HEK293 (cell line): ENCODE measurements around the gene C14orf119.

Experiments used
- CTCF ChIA-PET: fragments of 350-600 bp; formaldehyde crosslinking; extraction: SDS; loops from one replicate; lab custom pipeline; 2021; ENCODE audit warnings: antibody characterized with exemption; lab: Yijun Ruan, JAX
- POLR2A ChIA-PET: fragments of 300-600 bp; formaldehyde crosslinking; extraction: SDS; loops from one replicate; lab custom pipeline; 2020; ENCODE audit warnings: antibody characterized with exemption, inconsistent platforms; lab: Yijun Ruan, JAX
- H3K27ac ChIP-seq: fragments of 200-500 bp; sonication (Bioruptor generic); 2 replicates; pipeline ENCODE4 v1.5.1; 2014; ENCODE audit warnings: low read depth, low read length, control low read depth, inconsistent platforms; ENCODE audit errors: extremely low read depth
- H3K36me3 ChIP-seq, 2 experiments: fragments of 200-500 bp in 1 of 2; sonication (Bioruptor generic) in 1 of 2; 1 replicate in 1 of 2; 2 replicates in 1 of 2; pipeline ENCODE4 v1.5.1; 2014 to 2017; ENCODE audit warnings: inconsistent platforms in 2 of 2, low read length in 2 of 2; ENCODE audit not compliant: control insufficient read depth in 2 of 2, insufficient read depth in 1 of 2
- H3K4me1 ChIP-seq: fragments of 200-500 bp; sonication (Bioruptor generic); 2 replicates; pipeline ENCODE4 v1.5.1; 2014; ENCODE audit warnings: mild to moderate bottlenecking, low read length, inconsistent platforms; ENCODE audit not compliant: control insufficient read depth, insufficient read depth
- H3K4me3 ChIP-seq: 2 replicates; pipeline ENCODE4 v1.5.1; 2011; ENCODE audit warnings: low read depth, mild to moderate bottlenecking, control low read depth, low read length, moderate library complexity
- H3K9me3 ChIP-seq: fragments of 200-500 bp; sonication (Bioruptor generic); 2 replicates; pipeline ENCODE4 v1.5.1; 2014; ENCODE audit warnings: low read depth, low read length, inconsistent platforms; ENCODE audit not compliant: control insufficient read depth, insufficient read depth
- BCL6B ChIP-seq: fragments of 450-650 bp; formaldehyde crosslinking; IDR thresholded peaks from 2 replicates; pipeline ENCODE4 v1.5.1; 2017; ENCODE audit warnings: missing biosample characterization, missing genetic modification characterization
- CTCF ChIP-seq: fragments of 450-650 bp; formaldehyde crosslinking; IDR thresholded peaks from 2 replicates; pipeline ENCODE4 v1.5.1; 2016; ENCODE audit warnings: missing biosample characterization, missing genetic modification characterization
- MYNN ChIP-seq: fragments of 450-650 bp; formaldehyde crosslinking; IDR thresholded peaks from 2 replicates; pipeline ENCODE4 v1.5.1; 2016; ENCODE audit warnings: missing biosample characterization, missing genetic modification characterization, borderline replicate concordance
- PATZ1 ChIP-seq: fragments of 450-650 bp; formaldehyde crosslinking; IDR thresholded peaks from 2 replicates; pipeline ENCODE4 v1.5.1; 2016; ENCODE audit warnings: missing biosample characterization, missing genetic modification characterization
- PRDM10 ChIP-seq: fragments of 450-650 bp; formaldehyde crosslinking; IDR thresholded peaks from 2 replicates; pipeline ENCODE4 v1.5.1; 2016; ENCODE audit warnings: missing biosample characterization, missing genetic modification characterization
- SP7 ChIP-seq: fragments of 450-650 bp; formaldehyde crosslinking; IDR thresholded peaks from 2 replicates; pipeline ENCODE4 v1.5.1; 2016; ENCODE audit warnings: missing biosample characterization, missing genetic modification characterization
- ZBTB17 ChIP-seq: fragments of 450-650 bp; formaldehyde crosslinking; IDR thresholded peaks from 2 replicates; pipeline ENCODE4 v1.5.1; 2016; ENCODE audit warnings: missing biosample characterization, missing genetic modification characterization
- ZBTB48 ChIP-seq: fragments of 450-650 bp; formaldehyde crosslinking; IDR thresholded peaks from 2 replicates; pipeline ENCODE4 v1.5.1; 2016; ENCODE audit warnings: missing biosample characterization, missing genetic modification characterization
- ZBTB7A ChIP-seq: fragments of 450-650 bp; formaldehyde crosslinking; IDR thresholded peaks from 2 replicates; pipeline ENCODE4 v1.5.1; 2016; ENCODE audit warnings: low read depth, missing biosample characterization, missing genetic modification characterization
- ZEB2 ChIP-seq: fragments of 450-650 bp; formaldehyde crosslinking; IDR thresholded peaks from 2 replicates; pipeline ENCODE4 v1.5.1; 2016; ENCODE audit warnings: missing biosample characterization, missing genetic modification characterization
- ZNF157 ChIP-seq: fragments of 450-650 bp; formaldehyde crosslinking; IDR thresholded peaks from 2 replicates; pipeline ENCODE4 v1.5.1; 2016; ENCODE audit warnings: missing biosample characterization, missing genetic modification characterization
- ZNF530 ChIP-seq: fragments of 450-650 bp; formaldehyde crosslinking; IDR thresholded peaks from 2 replicates; pipeline ENCODE4 v1.5.1; 2016; ENCODE audit warnings: low read depth, missing biosample characterization, missing genetic modification characterization
- ZNF585B ChIP-seq: fragments of 450-650 bp; formaldehyde crosslinking; IDR thresholded peaks from 2 replicates; pipeline ENCODE4 v1.5.1; 2016; ENCODE audit warnings: missing biosample characterization, missing genetic modification characterization
- ZNF600 ChIP-seq: fragments of 450-650 bp; formaldehyde crosslinking; IDR thresholded peaks from 2 replicates; pipeline ENCODE4 v1.5.1; 2016; ENCODE audit warnings: missing biosample characterization, missing genetic modification characterization
- ZNF610 ChIP-seq: fragments of 450-650 bp; formaldehyde crosslinking; IDR thresholded peaks from 2 replicates; pipeline ENCODE4 v1.5.1; 2016; ENCODE audit warnings: missing biosample characterization, missing genetic modification characterization, borderline replicate concordance
- ZNF623 ChIP-seq: fragments of 450-650 bp; formaldehyde crosslinking; IDR thresholded peaks from 2 replicates; pipeline ENCODE4 v1.5.1; 2016; ENCODE audit warnings: missing biosample characterization, missing genetic modification characterization
- ZNF639 ChIP-seq: fragments of 450-650 bp; formaldehyde crosslinking; IDR thresholded peaks from 2 replicates; pipeline ENCODE4 v1.5.1; 2016; ENCODE audit warnings: missing biosample characterization, missing genetic modification characterization
- ZNF654 ChIP-seq: fragments of 450-650 bp; formaldehyde crosslinking; IDR thresholded peaks from 2 replicates; pipeline ENCODE4 v1.5.1; 2016; ENCODE audit warnings: low read depth, missing biosample characterization, missing genetic modification characterization
- ZSCAN16 ChIP-seq: fragments of 450-650 bp; formaldehyde crosslinking; IDR thresholded peaks from 2 replicates; pipeline ENCODE4 v1.5.1; 2016; ENCODE audit warnings: missing biosample characterization, missing genetic modification characterization

C14orf119 gene

GRCh38 chr14:23093104-23093503 is 2.2 kb upstream of the C14orf119 start (continued):
- TF ChIP-seq MYNN (tag by site-specific recombination) (no peak), SP7 (tag by site-specific recombination) (no peak)
- TF ChIP-seq, all 188 proteins: peak for 0

GRCh38 chr14:23093526-23093925 is 1.8 kb upstream of the C14orf119 start:
- Histone ChIP-seq H3K9me3 (no peaks in the 10 kb centered on the region), H3K27ac (no peak overlapping the region), H3K36me3 (peaks cover 37 to 65% of the 10 kb centered on the region in 2 experiments), H3K4me1 (peaks cover 10% of the 10 kb centered on the region; the same call in 1 of the 2 replicates), H3K4me3 (peak overlapping the region; percentile 97)
- ChIA-PET POLR2A (interaction anchor here (1.7 to 3.3 kb wide), 4 partner anchors 16 to 37 kb away, joined by 7 to 48 read pairs (median 18); no protein-coding TSS in a partner anchor), CTCF (interaction anchor here (1.7 to 3.7 kb wide), 6 partner anchors 16 to 120 kb away, joined by 7 to 36 read pairs (median 15); no protein-coding TSS in a partner anchor)
- TF ChIP-seq ZNF530 (tag by site-specific recombination), result no peak
- no peak for TF ChIP-seq ZNF654 (tag by site-specific recombination)
- no peak for TF ChIP-seq ZNF585B (tag by site-specific recombination)
- no peak for TF ChIP-seq BCL6B

GRCh38 chr14:23093991-23094665 is 1.2 kb upstream of the C14orf119 start:
- peak overlapping the region; percentile 97 for H3K4me3 ChIP-seq
- H3K4me1 ChIP-seq, result peaks cover 10% of the 10 kb centered on the region; the same call in 1 of the 2 replicates
- POLR2A ChIA-PET, result interaction anchor here (0.6 to 3.3 kb wide), 25 partner anchors 9 to 1047 kb away, joined by 3 to 48 read pairs (median 7); partner anchors contain the start of genes AJUBA, BCL2L2, CIROP and DAD1
- peaks cover 38 to 65% of the 10 kb centered on the region in 2 experiments for H3K36me3 ChIP-seq
- H3K9me3 ChIP-seq, result no peaks in the 10 kb centered on the region
- peak overlapping the region; percentile 92; the same call in 1 of the 2 replicates for H3K27ac ChIP-seq
- CTCF ChIA-PET, result interaction anchor here (0.6 to 3.7 kb wide), 13 partner anchors 13 to 121 kb away, joined by 3 to 36 read pairs (median 7); partner anchors contain the start of gene CEBPE
- TF ChIP-seq ZBTB17 (tag by site-specific recombination), result peak; percentile 78
- no peak for TF ChIP-seq ZNF623 (tag by site-specific recombination)
- TF ChIP-seq ZNF639 (tag by site-specific recombination), result peak; percentile 48; the same call in 1 of the 2 replicates
- TF ChIP-seq CTCF (tag by site-specific recombination), result peak; percentile 72; the same call in 1 of the 2 replicates
- TF ChIP-seq ZNF157, result no peak
- TF ChIP-seq PRDM10 (tag by site-specific recombination), result peak; percentile 62; the same call in 1 of the 2 replicates
- TF ChIP-seq ZNF600, result peak; percentile 42; the same call in 1 of the 2 replicates
- TF ChIP-seq PATZ1 (tag by site-specific recombination), result peak; percentile 72
- TF ChIP-seq ZEB2 (tag by site-specific recombination), result peak; percentile 14; the same call in 1 of the 2 replicates
- TF ChIP-seq ZNF610, result 0 out of 2 replicates have a peak, but pooled peaks have one; percentile 15
- no peak for TF ChIP-seq ZSCAN16 (tag by site-specific recombination)
- TF ChIP-seq ZBTB7A (tag by site-specific recombination), result peak; percentile 32; the same call in 1 of the 2 replicates
- peak; percentile 61 for TF ChIP-seq ZBTB48 (tag by site-specific recombination)
